Posterior cingulate gyrus (tissue), 11 donors: ENCODE measurements around the gene SF3A1.
A peak's percentile ranks its signal among the peaks of the same experiment; 100 is the strongest.

Experiments
- DNase-seq, 10 donors: peaks; one replicate each; pipeline versions ENCODE4 v3.0.0 to v3.0.0-alpha.2; 2020 to 2021; ENCODE audit warnings: mixed read lengths in 3 of 10
- intact Hi-C: fragments of 100-400 bp; cut with DNase I; formaldehyde crosslinking; loops from one replicate; pipeline ENCODE4 v1.15.1; 2023

SF3A1 gene

GRCh38 chr22:30390974-30391691 is 34.4 kb upstream of the SF3A1 start:
- intact Hi-C loops = loop anchor here (1.0 kb wide), 1 partner anchor 94 kb away; no protein-coding TSS in a partner anchor
- peak; percentile 59 to 96 (median 76) for DNase-seq

DNA sequence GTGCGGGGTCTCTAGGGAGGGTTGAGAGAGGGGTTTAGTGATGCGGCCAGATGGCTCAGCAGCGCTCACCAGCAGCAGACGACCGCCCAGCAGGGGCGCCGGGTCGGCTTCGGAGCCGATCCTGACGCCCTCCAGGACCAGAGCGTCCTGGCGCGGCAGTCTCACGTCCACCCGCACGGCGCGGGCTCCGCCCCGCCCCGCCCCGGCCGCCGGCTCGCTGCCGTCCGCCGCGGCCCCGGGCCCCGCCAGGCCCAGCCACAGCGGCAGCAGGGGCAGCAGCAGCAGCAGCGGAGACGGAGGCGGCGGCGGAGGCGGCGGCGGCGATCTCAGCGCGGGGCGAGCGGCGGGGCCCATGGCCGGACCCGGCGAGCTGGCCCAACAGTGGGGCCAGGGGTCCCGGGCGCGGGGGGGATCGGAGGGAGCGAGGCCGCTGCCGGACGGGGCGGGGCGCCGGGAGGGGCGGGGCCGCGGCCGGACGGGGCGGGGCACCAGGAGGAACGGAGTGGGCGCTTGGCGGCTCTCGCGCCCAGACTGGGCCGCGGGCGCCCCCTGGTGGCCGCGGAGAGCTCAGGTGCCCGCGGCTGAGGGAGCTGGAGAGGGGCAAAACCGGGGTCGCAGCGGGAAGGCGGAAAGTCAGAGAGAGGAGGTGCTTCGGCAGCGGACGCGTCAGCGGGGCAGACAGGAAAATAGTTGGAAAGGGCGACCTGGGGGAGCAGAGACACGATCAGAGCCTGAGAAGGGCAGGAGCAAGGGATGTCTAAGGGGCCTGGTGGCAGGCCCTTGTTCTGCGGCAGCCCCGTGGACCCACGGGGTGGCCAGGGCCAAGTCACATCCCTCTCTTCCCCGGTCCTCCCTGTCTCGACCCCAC is 30.5 kb upstream of the SF3A1 start, which contains the start of gene RNF215:
Gene RNF215, minus strand, starts transcription at position 452 of the 868 bp plus-strand sequence. Its CDS starts 98 bp downstream, at position 354.
- DNase-seq = peak; percentile 71 to 97 (median 82)
- intact Hi-C loops = loop anchor here (1.0 to 5.0 kb wide), 3 partner anchors 100 to 280 kb away; no protein-coding TSS in a partner anchor

GRCh38 chr22:30386608-30386959 is 29.9 kb upstream of the SF3A1 start:
- intact Hi-C loops = loop anchor here (5.0 kb wide), 2 partner anchors 124 to 279 kb away; no protein-coding TSS in a partner anchor
- DNase-seq = no peak

DNA sequence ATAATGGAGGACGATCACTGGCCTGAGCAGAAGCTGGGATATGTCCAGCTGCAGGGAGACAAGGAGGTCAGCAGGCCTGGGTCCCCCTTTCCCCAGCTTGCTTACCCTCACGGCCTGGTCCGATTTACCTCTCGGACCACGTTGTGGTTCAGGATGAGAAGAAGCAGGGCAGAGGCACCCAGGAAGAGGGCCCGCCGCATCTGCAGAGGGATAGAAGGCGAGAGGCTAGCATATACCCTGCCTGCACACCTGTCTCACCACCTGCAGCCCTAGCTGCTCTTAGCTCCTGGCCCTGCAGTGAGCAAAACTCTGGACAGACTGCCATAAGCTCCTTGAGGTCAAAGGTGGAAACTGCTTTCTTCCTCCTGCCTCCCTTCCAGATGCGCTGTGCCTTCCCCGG is 29.2 kb upstream of the SF3A1 start:
- no peak for DNase-seq

DNA sequence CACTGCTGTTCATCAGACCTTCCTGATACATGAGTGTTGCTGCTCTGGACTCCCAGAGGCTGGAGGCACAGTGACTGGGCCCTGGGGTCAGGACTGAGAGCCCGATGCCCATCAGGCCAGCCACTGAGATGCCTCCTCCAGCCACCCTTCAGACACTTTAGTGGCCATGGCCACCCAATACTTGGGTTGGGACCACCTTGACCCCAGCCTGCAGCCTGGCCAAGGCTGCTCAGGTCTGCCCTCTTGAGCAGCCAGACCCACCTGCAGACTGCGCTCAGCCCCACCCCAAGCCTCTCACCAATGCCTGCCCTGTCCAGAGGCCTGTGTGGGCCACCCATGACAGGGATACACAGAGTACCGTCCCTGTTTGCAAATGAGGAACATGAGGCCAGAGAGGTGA is 26.4 kb upstream of the SF3A1 start:
- DNase-seq = no peak
- intact Hi-C loops = no loop called here

More for the DNA sequence above, 29.2 kb upstream of the SF3A1 start:
- intact Hi-C loops = loop anchor here (5.0 kb wide), 2 partner anchors 124 to 279 kb away; no protein-coding TSS in a partner anchor

- intact Hi-C loops = no loop called here
- DNase-seq = no peak
These were observed 25.6 kb upstream of the SF3A1 start for GRCh38 chr22:30382340-30382739.

DNA sequence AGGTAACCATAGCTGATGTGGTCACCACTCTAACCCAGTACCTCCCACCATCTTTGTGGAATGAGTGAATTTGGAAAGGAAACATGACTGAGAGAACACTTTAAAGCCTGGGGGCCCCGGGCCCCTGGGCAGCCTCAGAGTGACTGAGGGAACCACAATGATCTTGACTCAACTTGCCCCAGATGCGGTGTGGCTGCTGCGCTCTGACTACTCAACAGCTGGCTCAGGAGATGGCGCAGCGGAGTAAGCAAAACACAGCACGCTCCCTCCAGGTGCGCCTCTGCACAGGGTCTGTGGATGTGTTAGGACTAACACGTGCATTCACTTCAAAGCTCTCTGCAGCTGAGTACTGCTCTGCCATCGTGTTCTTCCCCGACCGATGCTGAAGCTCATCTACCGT is 24.6 kb upstream of the SF3A1 start:
- intact Hi-C loops = no loop called here
- DNase-seq = no peak

GRCh38 chr22:30380011-30380410 is 23.3 kb upstream of the SF3A1 start:
- no peak for DNase-seq
- intact Hi-C loops = no loop called here

DNA sequence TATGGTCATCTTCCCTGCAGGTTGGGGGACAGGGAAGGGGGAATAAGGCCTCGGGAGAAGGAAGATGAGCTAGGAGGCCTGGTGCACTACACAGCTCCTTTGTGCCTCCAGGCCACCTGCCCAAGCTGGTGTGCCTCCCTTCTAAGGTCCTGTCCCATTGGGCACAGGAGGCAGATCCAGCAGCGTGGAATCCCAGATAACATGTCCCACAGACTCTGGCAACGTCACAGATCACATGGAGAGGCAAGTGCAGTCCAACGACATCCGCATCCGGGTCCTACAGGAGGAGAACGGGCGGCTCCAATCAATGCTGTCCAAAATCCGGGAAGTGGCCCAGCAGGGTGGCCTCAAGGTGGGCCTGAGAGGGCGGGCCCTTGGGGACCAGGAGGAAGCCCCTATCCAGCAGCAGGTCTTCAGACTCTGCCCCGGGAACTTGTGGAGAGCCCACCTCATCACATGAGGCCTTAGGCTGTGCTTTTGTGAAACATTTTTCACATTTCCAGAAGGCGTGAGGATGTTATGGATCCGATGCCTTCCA is 18.7 kb upstream of the SF3A1 start:
- no peak for DNase-seq
- intact Hi-C loops = no loop called here

DNA sequence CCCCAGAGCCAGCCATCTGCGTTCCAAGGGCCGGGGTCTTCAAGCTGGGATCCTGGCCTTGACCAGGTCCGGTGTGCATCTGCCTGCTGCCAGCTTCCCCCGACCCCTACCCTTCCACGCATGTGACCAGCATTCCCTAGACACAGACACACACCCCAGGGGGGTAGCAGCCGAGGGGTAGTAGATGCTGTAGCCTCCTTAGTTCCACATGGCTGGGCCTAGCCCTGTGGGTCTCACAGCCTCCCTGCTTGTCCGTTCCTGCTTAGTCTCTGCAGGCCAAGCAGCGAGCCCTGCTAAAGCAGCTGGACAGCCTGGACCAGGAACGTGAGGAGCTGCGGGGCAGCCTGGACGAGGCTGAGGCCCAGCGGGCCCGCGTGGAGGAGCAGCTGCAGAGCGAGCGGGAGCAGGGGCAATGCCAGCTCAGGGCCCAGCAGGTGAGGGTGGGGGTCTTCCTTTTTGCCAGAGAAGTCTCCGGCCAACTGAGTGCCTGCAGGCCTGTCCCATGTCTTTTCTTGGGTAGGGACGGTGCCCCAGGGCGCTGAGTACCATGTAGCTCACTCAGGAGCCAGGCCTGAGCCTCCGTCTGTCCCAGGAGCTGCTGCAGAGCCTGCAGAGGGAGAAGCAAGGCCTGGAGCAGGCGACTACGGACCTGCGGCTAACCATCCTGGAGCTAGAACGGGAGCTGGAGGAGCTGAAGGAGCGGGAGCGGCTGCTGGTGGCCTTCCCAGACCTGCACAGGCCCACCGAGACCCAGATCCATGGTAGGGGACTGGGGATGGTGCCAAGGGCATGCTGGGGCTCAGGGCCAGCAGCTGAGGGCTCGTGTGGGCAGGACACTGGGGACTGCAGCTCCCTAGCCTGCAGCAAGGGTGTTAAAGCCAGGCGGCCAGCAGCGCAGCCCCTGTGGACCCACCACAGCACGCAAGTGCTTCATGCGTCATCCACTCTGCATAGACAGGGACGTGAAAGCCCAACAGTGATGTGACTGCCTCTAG is 16.9 kb upstream of the SF3A1 start:
- DNase-seq = no peak
- intact Hi-C loops = no loop called here

- intact Hi-C loops = no loop called here
- no peak for DNase-seq
These were observed 16.2 kb upstream of the SF3A1 start for GRCh38 chr22:30372915-30373314.

GRCh38 chr22:30371981-30372380 is 15.3 kb upstream of the SF3A1 start:
- intact Hi-C loops = no loop called here
- DNase-seq = no peak

- DNase-seq = peak in 1 of 10 donors; percentile 46
- intact Hi-C loops = no loop called here
These were observed 14.6 kb upstream of the SF3A1 start for GRCh38 chr22:30371321-30371720.

- intact Hi-C loops = no loop called here
- no peak for DNase-seq
These were observed 14.0 kb upstream of the SF3A1 start for GRCh38 chr22:30370641-30371230.

DNA sequence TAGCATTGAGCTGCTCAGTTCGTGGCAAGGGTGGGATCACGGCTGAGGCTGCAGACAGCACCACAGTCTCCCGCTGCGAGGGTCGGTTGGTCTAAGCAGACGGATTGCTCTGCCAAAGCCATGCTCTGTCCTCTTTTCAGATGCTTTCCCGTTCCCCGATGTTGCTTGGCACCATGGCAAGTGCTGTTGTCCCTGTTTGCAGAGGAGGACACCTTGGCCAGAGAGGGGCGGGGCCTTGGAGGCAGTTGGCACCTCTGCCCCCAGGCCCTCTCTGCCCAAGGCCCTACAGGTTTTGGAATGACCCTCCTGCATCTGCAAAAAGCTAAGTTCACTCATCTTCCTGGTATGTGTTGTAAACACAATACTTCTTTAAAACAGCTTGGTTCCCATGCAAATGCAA is 11.7 kb upstream of the SF3A1 start:
- peak in 3 of 10 donors; percentile 11 to 55 (median 18) for DNase-seq
- intact Hi-C loops = no loop called here

DNA sequence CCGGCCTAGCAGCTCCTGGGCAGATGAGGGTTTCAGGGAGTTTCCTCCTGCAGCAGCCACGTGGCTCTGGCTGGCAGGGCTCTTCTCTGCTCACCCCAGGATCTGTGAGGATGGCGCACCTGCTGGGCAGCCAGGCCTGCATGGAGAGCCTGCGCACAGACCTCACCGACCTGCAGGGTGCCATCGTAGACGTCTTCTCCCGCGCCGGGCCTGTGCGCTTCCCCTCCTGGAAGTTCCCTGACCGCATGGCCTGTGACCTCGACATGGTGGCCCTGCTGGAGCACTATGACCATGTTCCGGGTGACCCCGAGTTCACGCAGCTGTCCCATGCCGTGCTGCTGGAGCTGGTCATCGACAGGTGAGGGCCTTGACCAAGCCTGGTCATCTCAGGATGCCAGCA is 9.2 kb upstream of the SF3A1 start:
- peak in 3 of 10 donors; percentile 24 to 64 (median 59) for DNase-seq
- intact Hi-C loops = no loop called here

DNA sequence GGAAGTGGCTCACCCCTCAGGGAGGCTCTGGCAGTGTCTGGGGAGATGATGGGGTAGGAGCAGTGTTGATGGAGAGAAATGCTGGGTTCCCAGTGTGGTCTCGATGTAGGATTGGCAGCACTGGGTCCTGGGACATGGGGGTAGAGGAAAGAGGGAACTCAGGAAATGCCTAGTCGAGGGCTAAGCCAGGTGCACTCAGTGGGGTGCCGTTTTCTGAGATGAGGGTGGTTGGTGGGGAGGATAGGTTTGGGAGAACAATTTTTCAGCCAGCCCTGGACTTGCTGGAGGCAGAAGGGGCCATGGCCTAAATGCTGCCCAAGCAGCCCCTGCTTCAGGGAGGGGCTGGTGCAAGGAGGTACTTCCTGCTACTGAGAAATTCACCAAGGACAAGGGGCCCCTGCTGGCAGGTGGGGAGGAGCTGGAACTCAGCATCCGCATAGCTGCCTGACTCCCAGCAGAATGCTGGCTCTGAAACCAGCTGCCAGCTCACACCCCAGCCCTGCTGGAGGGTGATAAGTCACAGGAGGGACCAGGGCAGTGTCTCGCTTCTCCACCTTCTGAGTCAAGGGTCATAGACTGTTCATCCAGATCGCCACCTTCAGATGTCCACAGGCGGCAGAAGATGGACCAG is 6.1 kb upstream of the SF3A1 start:
- DNase-seq = peak in 3 of 10 donors; percentile 25 to 51 (median 48)
- intact Hi-C loops = no loop called here

- intact Hi-C loops = no loop called here
- peak in 3 of 10 donors; percentile 44 to 57 (median 55) for DNase-seq
These were observed 5.4 kb upstream of the SF3A1 start for GRCh38 chr22:30361916-30362650.
